HG03060 (cell line): Measurements from ENCODE around the gene ZNF143.
"Not testable (repeated sequence)": the region's sequence is repeated elsewhere in the genome, so short reads cannot be mapped to it uniquely, and the experiment has no call there.

ENCODE experiments used
- ATAC-seq: cut with Tn5 transposase; IDR thresholded peaks from one replicate; pipeline ENCODE4 v1.9.1; 2021; ENCODE audit warnings: low read depth, moderate number of reproducible peaks; ENCODE audit not compliant: unreplicated experiment

The ZNF143 gene

DNA sequence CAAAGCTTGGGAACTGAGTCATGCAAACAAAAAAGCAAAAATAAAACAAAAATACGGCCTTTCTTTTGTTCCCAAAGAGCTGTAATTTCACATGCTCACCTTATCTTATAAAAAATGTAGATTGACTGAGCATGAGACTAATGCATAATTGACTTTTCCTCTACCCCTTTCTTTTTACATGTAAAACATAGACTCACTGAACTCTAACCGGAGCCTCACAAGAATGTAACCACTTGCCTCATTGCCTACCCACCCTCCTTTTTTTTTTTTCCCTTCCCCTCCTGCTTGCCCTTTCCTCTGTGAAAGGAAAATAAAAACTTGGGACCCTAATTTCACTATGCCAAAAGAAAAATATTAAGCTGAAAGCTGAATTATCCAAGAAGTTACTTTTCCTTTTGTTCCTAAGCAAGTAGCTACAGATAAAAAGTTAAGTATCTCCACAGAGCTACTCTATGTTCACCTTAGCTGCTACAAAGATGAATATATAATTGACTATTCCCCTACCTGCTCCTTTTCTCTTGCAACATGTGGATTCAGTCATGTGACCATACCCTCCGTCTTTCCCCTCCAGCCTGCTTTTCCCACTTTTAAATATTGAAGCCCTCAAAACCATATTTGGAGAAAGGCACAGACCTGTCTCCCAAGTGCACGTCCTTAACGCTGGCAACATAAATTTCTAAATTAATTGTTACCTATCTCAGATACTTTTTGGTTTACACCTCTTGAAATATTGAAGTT lies 73.1 kb downstream of the ZNF143 start:
- no peak for ATAC-seq

DNA sequence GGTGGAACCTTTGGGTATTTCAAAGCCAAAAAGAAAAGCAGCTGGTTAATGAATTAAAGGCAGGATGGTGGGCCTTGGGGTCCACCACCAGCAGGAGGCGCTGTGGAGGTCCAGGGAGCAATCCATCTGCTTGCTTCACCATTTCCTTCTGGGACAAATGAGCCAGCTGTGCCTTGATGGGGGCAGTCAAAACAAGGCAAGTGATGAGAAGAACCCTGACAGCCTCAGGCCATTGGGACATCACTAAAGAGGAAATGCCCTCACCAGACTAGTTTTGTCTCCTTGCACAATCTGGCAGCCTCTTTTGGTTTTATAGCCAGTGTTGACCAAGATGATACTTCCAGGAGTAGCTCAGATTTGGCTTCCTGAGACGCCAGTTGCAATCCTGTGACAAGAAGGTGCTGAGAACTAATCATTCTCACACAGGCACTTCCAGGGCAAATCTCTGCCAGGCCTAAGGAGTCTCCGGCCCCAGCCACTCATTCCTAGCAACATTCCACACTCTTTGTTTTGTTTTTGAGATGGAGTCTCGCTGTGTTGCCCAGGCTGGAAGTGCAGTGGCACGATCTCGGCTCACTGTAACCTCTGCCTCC lies 74.5 kb downstream of the ZNF143 start:
- ATAC-seq, result no peak

GRCh38 chr11:9538548-9538947 lies 77.7 kb downstream of the ZNF143 start:
- no peak for ATAC-seq

DNA sequence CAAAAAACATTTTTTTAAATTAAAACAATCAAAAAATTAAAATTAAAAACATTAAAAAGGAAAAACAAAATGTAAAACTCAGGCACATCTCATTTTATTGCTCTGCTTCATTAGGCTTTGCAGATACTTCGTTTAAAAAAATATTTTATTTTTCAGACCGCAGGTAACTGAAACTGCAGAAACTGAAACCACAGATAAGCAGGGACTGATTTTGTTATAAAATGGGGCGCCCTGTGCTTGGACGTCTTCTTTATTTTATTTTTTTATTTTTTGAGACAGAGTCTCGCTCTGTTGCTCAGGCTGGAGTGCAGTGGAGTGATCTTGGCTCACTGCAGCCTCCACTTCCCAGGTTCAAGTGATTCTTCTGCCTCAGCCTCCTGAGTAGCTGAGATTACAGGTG lies 88.4 kb downstream of the ZNF143 start:
- not testable (repeated sequence) for ATAC-seq

GRCh38 chr11:9550191-9550628 lies 89.4 kb downstream of the ZNF143 start:
- no peak for ATAC-seq

DNA sequence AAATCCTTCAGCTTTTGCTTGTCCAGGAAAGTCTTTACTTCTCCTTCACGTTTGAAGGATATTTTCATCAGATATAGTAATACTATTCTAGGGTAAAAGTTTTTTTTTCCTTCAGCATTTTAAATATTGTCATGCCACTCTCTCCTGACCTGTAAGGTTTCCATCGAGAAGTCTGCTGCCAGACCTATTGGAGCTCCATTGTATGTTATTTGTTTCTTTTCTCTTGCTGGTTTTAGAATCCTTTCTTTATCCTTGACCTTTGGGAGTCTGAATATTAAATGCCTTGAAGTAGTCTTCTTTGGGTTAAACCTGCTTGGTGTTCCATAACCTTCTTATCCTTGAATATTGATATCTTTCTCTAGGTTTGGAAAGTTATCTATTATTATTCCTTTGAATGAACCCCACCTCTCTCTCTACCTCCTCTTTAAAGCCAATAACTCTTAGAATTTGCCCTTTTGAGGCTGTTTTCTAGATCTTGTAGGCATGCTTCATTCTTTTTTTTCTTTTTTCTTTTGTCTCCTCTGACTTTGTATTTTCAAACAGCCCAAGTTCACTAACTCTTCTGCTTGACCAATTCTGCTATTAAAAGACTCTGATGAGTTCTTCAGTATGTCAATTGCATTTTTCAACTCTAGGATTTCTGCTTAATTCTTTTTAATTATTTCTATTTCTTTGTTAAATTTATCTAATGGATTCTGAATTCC lies 100.6 kb downstream of the ZNF143 start:
- no peak for ATAC-seq

- no peak for ATAC-seq
Measured at GRCh38 chr11:9562716-9563115, 101.9 kb downstream of the ZNF143 start.

DNA sequence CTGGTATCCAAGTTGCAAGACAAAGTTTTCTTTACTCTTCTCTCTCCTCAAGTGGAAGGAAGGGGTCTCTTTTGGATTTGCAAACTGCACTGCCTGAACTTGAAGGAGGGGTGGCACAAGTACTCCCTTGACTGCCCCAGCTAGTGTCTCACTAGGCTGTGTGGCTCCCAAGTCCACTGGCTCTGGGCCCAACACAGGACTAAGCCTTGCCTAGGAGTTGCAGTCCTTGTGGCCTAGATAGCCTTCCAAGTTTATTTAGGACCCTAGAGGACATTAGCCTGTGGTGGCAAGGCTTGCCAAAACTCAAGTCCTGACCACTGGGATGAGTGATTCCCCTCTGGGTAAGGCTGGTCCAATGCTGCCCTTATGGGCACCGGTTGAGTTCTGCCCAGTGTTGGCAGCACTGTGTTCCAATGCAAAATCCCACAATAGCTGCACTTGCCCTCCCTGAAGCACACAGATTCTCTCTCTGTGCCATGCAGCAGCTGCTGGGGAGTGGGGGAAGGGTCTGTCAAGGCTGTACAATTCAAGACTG lies 102.5 kb downstream of the ZNF143 start:
- no peak for ATAC-seq

DNA sequence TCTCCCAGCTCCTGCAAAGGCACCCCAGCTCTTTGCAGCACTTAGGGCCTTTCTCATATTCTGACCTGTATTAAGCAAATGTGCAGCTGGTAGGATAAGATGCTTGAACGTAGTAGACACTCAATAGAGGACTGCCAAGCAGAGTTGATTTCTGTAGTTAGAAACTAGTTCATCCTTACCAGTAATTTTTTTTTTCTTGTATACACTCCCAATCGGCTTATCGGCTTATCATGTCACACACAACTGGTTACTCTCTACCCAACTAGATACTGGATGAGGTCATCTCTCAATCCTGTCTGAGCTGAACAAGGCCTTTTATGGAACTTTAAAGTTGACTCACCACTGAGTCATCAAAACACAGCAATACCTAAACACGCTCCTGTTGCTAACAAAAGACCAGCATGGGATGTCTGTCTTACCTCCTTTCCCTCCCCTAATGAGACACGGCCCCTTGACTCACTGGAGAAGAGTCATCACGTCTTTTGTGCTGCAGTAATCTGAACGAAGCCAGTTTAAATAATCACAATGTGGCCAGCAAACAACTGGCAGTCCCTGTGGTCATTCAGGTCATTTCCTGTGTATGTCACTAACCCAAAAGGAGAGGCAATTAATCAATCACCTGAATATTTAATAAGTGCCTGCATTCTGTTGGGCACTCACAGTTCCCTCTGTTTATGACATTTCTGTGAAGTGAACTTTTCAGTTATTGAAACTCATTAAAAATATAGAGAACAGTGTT lies 105.2 kb downstream of the ZNF143 start:
- ATAC-seq, result peak; percentile 86

GRCh38 chr11:9566561-9567063 lies 105.8 kb downstream of the ZNF143 start:
- ATAC-seq, result no peak

DNA sequence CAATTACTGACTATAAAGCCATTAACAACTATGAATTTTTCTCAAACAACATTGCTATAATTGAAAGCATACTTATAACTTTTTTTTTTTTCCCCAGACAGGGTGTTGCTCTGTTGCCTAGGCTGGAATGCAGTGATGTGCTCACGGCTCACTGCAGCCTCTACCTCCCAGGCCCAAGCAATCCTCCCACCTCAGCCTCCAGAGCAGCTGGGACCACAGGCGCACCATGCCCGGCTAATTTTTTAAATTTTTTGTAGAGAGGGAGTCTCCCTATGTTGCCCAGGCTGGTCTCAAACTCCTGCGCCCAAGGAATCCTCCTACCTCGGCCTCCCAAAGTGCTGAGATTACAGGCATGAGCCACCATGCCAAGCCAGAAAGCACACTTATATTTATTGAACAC lies 106.6 kb downstream of the ZNF143 start:
- no peak for ATAC-seq

DNA sequence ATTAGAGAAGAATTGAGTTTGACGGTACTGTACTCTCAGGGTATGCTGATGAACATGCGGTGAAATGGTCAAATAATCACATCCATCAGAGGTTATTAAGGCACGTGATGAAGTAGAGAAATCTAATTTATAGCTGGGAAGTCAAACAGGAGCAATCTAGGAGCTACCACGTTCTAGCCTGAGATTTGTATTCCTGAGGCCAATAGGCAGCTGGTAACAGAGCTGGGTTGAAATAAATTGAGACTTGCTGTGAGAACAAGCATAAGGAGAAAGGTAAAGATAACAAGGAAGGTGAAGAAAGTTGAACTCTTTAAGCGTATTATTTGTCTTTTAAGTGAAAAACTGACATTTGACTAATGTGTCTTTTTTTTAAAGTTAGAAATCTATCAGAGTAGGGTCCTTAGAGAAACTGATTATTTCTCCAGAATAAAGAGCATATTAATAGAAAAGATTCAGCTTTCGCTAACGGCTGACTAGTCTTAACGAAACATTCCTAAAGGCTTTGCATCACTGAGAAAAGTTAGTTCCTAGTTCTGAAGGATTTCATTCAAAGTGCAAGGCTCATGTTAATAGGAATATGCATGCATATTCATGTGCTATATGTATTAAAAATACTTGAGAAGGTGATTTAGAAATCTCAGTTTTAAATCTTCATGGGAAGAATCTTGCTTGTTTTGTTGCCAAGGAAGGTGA lies 107.5 kb downstream of the ZNF143 start:
- no peak for ATAC-seq

DNA sequence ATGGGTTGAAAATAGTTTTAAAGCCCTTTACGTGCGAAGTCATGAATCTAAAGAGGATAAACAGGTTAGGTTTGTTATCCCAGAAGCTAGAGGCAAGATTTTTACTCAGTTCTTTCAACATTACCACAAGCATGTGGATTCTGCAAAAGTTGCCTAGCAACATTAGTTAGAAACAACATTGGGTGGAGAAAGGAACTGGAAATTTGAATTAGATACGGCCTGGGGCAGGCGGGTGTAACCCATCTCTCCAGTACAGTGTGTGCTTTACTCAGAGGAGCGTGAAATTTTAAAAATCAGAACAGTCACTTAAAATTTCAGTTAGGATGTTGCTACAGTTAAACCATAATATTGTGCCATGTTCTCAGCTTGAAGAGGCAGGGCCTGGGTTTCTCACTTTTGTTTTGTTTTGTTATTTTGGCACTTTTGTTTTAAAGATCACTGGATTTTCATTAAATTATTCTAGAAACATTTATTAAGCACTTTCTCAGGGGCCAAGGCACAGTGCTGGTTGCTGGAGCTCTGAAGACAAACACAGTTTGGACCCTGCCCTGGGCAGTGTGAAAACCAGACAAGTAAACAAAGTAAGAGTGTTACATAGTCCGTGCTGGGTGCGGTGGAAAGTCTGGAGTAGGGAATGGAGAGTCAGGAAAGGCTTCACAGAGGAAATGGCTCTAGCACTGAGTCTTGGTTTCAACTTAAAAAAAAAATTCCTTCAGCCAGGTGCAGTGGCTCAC lies 108.2 kb downstream of the ZNF143 start:
- ATAC-seq, result no peak

- no peak for ATAC-seq
Measured at GRCh38 chr11:9569588-9570164, 108.9 kb downstream of the ZNF143 start.

GRCh38 chr11:9570313-9571025 lies 109.7 kb downstream of the ZNF143 start:
- ATAC-seq, result no peak

- ATAC-seq, result no peak
Measured at GRCh38 chr11:9571071-9571762, 110.4 kb downstream of the ZNF143 start.

GRCh38 chr11:9571763-9572115 lies 110.9 kb downstream of the ZNF143 start:
- ATAC-seq, result no peak
